ENCODE measurements around the gene PHLDA3.
A peak's percentile ranks its signal among the peaks of the same experiment; 100 is the strongest.

Gene PHLDA3

DNA sequence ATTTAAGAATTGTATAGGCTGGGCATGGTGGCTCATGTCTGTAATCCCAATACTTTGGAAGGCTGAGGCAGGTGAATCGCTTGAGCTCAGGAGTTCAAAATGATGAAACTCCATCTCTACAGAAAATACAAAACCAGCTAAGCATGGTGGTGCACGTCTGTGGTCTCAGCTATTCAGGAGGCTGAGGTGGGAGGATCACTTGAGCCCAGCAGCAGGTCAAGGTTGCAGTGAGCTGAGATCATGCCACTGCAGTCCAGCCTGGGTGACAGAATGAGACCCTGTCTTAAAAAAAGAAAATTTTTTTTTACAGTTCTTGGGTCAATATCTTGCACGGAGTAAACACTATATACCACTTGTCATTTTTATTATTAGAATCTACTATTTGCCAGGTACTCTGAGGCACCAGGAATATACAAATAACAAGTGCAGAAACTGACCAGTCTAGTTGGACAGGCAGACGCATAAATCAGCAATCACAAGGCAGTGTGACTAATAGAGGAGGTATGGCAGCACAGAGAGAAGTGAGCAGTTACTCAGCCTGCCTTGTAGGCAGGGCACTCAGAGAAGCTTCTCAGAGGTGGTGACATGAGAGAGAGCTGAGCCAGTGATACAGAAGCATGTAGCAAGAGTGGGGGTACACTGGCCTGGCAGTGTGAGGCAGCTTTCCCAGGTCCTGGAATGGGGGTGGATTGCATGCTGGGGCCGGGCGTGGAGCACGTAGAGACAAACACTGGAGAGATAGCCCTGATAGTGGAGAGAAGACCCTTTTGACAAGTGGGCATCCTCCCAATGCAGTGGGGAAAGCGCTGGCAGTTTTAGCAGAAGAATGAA, 8.0 kb downstream of the PHLDA3 start:
- DNase-seq: no peak

DNA sequence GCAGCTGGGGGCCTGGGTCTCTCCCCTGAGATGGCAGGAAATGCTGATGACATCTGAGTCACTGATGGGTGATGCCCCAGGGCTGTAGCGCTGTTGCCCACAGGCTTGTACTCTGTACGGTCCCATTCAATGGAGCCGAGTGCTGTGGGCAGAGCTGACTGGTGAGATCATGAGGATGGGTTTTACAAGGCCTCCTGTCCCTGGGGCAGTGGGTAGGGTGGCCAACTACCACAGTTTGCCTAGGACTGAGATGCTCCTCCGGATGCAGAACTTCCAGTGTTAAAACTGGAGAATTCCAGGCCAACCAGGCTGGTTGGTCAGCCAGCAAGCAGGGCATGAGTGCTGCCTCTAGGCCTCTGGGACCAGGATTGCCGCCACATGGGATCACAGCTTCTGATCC, 9.2 kb downstream of the PHLDA3 start:
- no peak for DNase-seq

DNA sequence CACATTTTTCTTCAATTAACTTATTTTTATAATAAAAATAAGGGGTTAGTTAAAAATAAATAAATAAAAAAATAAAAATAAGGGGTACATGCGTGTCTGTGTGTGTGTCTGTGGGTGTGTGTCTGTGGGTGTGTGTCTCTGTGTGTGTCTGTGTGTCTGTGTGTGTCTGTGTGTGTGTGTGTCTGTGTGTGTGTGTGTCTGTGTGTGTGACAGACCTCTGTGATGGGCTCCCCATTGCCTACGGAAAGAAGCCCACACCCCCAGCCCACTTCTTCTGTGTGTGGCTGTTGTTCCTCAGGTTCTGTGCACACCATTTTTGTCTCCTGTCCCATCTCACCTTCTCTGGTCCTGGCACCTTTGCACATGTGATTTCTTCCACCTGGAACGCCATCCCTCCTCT, 9.9 kb downstream of the PHLDA3 start:
- DNase-seq: no peak

DNA sequence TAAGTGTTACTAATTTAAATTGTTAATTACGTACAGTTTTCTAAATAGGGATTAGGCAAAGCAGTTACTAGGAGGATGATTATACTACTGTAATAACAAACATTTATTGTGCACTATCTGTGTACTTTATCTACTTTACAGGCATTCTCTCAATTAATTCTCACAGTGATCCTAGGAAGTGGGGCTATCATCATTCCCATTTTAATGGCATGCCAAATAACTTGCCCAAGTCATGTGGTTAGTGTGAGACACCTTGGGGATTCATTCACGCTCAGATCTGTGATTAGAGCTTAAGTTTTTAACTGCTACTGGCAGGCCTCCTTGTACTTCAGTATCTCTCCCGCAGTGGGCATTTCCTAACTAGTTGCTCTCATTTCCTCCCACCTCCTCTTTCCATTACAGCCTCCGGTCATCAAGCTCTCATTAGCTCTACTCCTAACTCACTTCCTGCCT, 11.5 kb downstream of the PHLDA3 start:
- DNase-seq: no peak

DNA sequence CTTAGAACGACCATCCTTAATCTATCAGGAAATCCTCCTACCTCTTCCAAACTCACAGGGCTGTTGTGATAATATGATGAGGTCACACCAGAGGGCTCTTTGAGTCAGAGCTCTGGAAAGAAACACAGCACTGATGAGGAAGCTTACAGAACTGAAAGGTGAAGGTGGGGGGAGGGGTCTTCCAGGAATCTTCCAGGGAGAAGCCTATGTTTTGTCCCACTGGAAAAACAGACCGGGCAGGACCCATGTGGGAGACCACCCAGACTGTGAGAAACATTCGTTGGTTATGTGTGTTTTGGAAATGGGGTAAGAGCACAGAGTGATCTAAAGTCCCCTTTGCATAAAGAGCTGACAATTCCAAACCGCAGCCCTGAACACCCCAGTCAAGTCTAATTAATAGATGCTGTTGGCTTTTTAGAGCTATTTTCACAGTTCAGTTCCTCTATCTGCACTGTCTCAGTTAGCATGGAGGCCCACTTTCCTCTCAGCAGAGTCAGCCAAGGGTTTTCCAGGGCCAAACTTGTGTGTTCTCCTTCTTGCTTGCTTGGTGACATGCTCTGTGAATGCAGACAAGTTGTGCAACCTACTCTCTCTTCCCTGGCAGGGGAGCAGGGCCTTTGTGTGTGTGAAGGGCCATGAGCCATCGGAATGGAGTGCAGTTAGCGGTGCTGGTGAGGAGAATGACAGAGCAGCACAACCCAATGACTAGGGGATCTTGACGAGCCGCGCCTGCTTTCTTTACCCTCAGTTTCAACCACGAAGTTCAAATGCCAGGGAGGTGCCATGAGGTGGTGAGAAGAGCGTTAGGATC, 12.3 kb downstream of the PHLDA3 start:
- DNase-seq: peak; percentile 74

DNA sequence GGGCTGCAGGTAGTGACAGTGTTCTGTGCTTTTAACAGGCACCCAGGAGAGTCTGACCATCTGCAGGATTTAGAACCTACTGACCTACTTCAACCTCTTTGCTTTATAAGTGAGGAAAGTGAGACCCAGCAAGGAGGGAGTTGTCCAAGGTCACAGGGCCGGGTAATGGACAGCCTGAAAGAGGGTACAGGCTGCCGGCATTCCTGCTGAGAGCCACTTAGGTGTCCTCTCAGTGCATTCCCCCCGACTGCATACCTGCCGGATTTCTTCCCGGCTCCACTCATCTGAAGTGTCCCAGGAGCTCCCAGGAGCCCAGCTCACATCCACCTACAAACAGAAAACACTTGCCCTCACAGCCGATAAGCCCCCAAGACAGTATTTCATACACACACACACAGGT, 13.9 kb downstream of the PHLDA3 start:
- DNase-seq: no peak

DNA sequence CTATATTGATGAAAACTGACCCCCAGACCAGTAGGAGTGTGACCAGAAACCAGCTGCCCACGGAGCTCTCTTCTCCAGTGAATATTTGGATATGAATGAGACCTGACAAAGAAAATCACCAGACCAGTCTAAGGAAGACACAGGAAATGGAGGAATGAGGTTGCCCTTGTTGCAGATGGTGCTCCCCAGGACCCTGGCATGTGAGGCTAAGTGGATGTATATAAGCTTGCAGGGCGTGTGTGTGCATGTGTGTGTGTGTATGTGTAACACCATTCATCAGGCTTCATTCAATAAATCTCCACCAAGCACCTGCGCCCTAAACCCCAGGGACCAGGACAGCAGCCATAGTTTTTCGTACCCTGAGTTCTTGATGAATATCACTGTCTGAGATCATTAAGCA, 14.4 kb downstream of the PHLDA3 start:
- DNase-seq: no peak

DNA sequence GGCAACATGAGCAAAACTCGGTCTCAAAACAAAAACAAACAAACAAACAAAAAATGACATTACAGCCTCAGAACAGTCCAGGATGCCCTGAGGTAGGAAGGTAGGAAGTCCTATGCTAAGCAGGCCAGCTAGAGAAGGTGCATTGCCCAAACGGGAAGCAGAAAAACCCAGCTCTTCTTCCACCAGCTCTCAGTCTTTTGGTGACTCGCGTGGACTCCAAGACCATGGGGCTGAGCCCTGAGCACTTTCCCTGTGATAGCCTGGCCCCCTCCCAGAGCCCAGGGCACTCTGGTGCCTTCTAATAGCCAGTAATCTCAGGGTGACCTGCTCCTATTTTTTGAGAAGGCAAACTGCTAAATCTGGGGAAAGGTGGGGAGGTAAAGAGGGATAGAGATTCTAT, 16.1 kb downstream of the PHLDA3 start:
- DNase-seq: no peak

DNA sequence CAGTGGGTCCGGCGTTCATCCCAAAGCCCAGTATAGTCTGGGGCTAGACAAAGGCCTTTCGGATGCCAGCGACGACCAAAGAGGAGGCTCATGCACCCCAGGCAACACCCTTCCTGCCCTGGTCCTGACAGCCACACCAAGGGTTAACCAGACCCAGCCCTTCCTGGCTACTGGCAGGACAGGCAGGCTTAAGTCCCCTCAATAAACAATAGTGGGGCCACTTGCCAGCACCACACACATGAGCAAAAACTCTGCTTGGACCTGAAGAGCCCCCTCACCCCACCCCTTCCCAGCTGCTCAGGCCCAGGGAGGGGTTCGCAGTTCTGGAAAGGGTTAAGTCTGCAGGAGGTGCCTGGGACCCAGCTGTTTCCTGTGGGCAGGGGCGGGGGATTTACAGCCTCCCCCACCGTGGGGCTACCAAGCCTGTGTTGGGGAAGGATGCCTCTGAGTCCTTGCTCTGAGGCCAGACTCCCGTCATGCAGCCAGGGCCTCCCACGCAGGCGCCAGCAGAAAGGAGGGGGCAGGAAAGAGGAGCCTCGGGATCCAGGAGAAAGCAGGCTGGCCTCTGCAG, 18.2 kb downstream of the PHLDA3 start:
- peak; percentile 70 for DNase-seq

DNA sequence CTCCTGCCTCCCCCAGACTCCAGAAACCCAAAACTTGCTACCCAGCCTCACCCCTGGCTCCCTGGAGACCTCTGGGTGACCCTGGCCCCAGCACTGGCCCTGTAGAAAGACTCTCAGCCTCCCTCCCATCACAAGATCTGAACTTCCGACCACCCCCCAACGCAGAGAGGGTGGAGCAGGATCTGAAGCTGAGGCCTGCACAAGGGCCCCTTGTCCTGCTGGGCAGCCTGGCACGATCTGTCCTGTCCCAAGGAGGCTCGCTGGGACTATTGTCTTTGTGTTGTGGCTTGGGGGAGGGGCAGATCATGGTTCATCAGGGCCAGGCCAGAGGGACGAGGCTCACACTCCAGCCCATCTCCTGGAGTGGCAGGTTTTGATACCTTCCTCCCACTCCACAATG, 20.0 kb downstream of the PHLDA3 start:
- DNase-seq: peak; percentile 83

DNA sequence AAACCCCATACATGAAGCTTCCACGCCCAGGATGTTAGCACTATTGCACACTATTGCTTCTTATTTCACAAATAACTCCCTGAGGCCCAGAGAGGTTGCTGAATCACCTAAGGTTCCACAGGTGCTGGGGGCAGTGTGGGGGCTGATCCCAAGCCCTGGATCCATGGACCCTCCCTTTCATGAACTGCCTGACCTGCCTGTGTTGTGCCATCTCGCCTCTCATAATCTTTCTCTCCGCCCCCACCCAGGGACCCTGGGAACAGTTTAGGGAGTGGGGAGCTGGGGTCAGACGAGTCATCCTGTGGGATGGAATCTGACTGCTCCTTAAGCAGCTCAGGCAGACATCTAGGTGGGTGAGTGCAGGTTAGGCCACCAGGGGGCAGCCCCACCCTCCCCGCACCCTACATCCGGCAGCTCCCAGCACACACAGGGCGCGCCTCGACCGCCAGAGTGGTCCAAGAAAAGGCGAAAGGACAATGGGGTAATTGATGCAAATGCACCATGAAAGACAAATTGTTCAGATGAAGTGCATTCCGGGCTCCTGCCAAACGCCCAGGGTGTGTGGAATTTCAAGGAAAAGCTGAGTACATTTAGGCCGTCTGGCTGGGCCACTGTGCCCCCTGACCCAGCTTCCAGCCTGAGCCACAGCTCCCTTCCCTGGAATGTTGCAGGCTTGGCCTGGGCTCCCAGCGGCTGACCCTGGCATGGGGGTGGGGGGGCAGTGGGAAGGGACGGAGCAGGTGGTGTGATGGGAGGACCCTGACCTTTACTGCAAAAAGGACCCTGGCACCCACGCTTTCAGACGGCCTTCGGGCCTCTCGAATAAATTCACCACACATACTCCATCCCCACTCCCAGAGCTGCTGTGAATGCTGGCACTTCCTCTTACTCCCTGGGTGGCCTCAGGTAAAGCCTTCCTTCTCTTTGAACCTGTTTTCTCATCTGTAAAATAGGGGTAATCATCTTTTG, 20.8 kb downstream of the PHLDA3 start:
- DNase-seq: peak; percentile 93

DNA sequence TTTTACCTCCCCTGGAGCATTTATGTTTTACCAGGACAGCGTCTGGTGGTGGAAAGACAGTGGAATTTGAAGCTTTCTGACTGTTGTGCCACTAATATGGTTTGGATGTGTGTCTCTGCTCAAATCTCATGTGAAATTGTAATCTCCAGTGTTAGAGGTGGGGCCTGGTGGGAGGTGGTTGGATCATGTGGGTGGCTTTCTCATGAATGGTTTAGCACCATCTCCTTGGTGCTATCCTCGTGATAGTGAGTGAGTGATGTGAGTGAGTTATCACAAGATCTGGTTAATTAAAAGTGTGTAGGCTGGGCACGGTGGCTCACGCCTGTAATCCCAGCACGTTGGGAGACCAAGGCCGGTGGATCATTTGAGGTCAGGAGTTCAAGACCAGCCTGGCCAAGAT, 23.7 kb downstream of the PHLDA3 start:
- no peak for DNase-seq

DNA sequence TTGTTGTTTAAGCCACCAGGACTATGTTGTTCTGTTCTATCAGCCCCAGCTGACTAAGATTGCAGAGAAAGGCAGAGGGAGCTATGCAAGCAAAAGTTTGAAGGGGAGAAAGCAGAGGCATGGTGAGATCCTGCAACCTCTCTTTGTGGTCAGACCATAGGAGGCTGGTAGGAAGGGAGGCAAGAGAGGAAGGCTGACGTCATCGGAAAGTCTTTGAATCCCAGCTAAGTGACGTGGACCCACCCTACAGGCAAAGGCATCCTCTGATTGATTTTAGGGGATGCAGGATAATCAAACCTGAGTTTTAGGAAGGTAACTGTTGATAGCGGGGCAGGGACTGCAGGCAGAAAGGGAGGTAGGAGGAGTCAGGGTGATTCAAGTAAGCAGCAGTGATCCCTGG, 24.2 kb downstream of the PHLDA3 start:
- no peak for DNase-seq

DNA sequence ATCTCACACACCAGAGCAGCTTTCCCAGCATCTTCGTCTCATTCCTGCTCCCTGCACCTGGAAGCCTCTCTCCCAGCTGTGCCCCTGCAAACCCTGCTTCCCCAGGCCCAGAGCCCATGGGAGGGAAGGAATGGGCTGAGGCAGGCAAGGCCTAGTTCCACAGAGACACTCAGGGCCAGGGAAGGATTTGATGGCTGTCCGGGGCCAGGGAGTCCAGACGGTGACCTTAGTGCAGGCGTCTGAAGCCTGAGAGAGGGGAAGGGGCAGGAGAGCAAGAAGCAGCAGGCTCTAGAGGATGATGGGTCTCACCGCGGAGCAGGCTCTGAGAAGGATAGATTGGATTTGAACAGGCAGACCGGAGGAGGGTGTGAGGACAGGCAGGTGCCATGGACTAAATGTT, 25.2 kb downstream of the PHLDA3 start:
- DNase-seq: no peak

DNA sequence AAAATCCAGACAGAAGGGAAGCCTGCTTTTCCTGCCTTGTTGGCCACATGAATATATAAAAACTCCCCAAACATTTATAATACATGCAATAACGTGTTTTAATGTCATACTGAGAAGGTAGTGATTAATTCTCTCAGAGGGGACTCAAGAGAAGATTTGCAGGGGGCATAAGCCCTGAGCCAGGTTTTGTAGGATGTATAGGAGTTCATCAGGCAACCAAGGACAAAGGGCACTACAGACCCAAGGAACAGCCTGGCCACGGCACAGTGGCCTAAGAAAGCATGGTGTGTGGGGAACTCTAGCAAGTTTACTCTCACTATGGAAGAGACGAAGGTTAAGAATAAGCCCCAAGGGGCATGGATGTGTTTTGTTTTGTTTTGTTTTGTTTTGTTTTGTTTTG, 32.0 kb downstream of the PHLDA3 start:
- DNase-seq: no peak

DNA sequence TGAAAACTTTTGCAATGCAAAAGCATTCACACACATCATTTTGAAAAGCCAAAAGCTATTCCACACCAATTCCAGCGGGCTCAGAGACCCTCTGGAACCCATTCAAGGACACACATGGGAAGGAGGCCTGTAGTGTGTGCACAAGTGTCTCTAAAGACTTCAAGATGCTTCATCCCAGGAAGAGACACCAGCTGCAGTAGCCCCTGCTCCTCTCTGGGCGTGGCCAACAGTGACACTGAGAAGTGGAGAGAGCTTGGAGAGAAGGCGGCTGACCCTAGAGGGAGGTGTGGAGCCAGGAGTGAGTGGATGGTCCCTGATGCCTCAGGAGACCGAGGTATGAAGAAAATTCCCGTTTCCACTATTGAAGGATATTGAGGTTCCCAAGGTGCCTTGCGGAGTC, 32.6 kb downstream of the PHLDA3 start:
- DNase-seq: no peak

DNA sequence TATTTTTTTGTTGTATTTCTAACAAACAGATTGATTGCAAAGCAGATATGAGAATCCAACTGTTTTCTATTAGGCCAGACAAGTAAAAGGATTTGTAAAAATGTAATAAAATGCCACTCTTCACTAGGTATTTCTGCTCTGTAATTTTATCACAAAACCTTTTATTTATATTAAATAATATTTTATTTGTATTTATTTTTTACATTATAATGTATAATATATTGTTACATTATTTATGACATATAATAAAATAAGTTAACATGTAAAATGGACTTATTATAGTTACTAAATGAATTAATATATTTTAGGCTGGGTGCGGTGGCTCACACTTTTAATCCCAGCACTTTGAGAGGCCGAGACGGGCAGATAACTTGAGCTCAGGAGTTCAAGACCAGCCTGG, 34.7 kb downstream of the PHLDA3 start:
- DNase-seq: no peak

DNA sequence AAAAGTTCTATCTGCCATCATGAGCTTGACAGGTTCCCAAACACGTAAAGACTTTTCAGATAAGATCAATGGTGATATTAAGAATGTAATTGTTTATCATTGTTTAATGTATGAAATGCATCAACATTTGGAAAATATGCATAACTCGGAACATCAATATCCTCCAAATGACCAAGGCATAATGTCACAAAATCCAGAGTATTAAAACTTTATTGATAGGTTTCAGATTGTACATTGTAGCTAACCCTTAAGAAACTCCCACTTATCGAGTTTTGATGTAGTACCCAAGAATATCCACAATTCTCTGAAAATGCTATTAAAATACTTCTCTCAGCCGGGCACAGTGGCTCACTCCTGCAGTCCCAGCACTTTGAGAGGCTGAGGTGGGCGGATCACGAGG, 35.4 kb downstream of the PHLDA3 start:
- no peak for DNase-seq

DNA sequence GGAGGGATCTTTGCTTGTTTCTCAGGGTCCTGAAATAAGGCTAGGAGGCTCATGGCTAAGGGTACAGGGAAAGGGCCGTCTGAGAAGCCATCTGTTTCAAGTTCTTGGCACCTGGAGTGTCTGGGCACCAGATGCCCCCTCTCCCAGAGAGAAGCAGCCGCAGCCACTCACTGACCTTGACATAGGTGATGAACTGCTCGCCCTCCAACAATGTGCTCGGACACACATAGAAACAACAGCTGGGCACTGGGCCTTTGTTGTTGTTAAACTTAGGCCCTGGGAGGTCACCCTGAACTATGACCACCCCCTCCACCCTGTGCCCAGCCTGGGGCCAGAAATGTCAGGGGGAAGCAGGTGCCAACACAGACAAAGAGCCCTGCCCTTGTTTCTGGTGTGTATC, 38.2 kb downstream of the PHLDA3 start:
- DNase-seq: no peak

DNA sequence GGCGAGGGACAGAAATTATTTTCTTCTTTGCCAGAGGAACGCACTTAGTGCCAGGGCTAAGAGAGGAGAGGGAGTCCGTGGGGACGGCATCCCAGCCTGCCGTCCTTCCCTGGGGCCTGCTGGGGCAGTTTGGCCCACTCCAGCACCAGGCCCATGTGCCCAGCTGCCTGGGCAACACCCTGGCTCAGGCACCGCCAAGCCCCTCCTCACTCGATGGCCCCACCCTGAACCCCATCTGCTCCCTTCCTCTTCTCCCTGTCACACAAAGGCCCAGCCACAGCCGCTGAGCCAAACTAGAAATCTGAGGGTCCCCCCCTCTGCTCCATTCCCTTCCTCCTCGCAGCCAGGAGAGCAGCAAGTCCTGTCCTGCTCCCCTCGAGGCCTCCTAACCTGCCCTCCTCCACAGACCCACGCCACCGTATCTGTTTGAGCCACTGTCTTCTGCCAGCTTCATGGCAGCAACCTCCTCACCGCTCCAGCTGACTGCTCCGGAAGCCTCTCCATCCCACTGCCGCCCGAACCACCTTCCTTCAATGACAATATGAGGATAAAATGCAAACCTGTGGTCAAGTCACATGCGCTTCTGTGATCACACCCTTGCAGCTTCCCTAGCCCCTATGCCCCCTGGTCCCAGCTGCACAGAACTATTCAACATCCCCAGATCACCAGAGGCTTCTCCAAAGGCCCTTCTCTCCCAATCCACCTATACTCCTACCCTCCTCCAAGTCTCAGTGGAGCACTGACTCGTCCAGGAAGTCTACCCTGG, 39.1 kb downstream of the PHLDA3 start:
- DNase-seq: no peak

DNA sequence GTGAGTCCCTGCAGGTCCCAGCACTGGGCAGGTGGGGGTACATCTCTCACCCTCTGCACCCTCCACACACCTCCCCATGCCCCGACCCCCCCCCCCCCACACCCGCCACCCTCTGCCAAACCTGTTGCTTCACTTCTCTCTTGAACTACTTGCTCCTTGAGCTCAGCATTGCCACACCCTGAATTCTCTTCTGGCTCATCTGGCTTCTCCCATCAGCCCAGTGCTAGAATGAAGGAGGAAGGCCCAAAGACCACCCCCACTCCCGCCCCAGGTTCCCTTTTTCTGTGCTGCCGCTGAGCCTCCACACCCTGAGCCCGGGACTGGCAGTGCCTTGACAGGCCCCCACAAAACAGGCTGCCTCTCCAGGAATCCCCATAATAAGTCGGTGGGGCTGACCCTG, 41.0 kb downstream of the PHLDA3 start:
- no peak for DNase-seq
